ENCODE measurements around the gene SH3BP1. TPM values are rescaled to one million over a fixed set of nuclear protein-coding genes. Genes with fewer than 3 reads are reported as not detected.
A peak's percentile ranks its signal among the peaks of the same experiment; 100 is the strongest.

Gene SH3BP1
- polyA plus RNA-seq, 4 donors, result 20.8 to 46.0 (median 28.5) TPM

- H3K4me3 ChIP-seq (ENCODE audit: low read depth in 1 of 3, low read length in 3 of 3), result peak overlapping the region; percentile 68 to 81 (median 78)
- H3K36me3 ChIP-seq (ENCODE audit: control insufficient read depth in 3 of 3, insufficient read depth in 2 of 3, low read depth in 1 of 3, low read length in 3 of 3), result peaks cover 2 to 70% (median 3%) of the 10 kb centered on the region in 3 donors
- 13 to 41% (median 34%) methylated on average over 18 to 24 of the region's 24 CpGs for WGBS, 3 donors
- peaks cover 0 to 62% (median 16%) of the 10 kb centered on the region in 3 donors for H3K4me1 ChIP-seq (ENCODE audit: control insufficient read depth in 3 of 3, insufficient read depth in 2 of 3, low read depth in 1 of 3, low read length in 2 of 3)
- no peaks in the 10 kb centered on the region for H3K9me3 ChIP-seq (ENCODE audit: control insufficient read depth in 2 of 2, insufficient read depth in 1 of 2, low read depth in 1 of 2, low read length in 1 of 2)
- peak overlapping the region; percentile 91 to 96 (median 92) for H3K27ac ChIP-seq (ENCODE audit: low read depth in 1 of 3, low read length in 2 of 3)
- no peaks in the 10 kb centered on the region for H3K27me3 ChIP-seq (ENCODE audit: control insufficient read depth in 3 of 3, insufficient read depth in 3 of 3, low read length in 3 of 3)
- DNase-seq, result peak; percentile 58 to 60
- FAIRE-seq, result no peak
Measured at GRCh38 chr22:37640591-37641560, 1.4 kb downstream of the SH3BP1 start.

- WGBS, 3 donors, result 14 to 61% (median 34%) methylated on average over 5 of the region's 5 CpGs
- FAIRE-seq, result no peak
- Histone ChIP-seq H3K4me1 (ENCODE audit: control insufficient read depth in 3 of 3, insufficient read depth in 2 of 3, low read depth in 1 of 3, low read length in 2 of 3) (peaks cover 0 to 55% (median 12%) of the 10 kb centered on the region in 3 donors), H3K27me3 (ENCODE audit: control insufficient read depth in 3 of 3, insufficient read depth in 3 of 3, low read length in 3 of 3) (no peaks in the 10 kb centered on the region), H3K4me3 (ENCODE audit: low read depth in 1 of 3, low read length in 3 of 3) (peak overlapping the region in 1 of 3 donors; percentile 78), H3K36me3 (ENCODE audit: control insufficient read depth in 3 of 3, insufficient read depth in 2 of 3, low read depth in 1 of 3, low read length in 3 of 3) (peaks cover 2 to 70% (median 3%) of the 10 kb centered on the region in 3 donors), H3K27ac (ENCODE audit: low read depth in 1 of 3, low read length in 2 of 3) (peak overlapping the region; percentile 91 to 96 (median 92)), H3K9me3 (ENCODE audit: control insufficient read depth in 2 of 2, insufficient read depth in 1 of 2, low read depth in 1 of 2, low read length in 1 of 2) (no peaks in the 10 kb centered on the region)
- DNase-seq, result peak; percentile 74 to 91
Measured at GRCh38 chr22:37641561-37641949, 2.1 kb downstream of the SH3BP1 start.

- no peaks in the 10 kb centered on the region for H3K27me3 ChIP-seq (ENCODE audit: control insufficient read depth in 3 of 3, insufficient read depth in 3 of 3, low read length in 3 of 3)
- 19 to 27% (median 24%) methylated on average over 8 to 9 of the region's 9 CpGs for WGBS, 3 donors
- peaks cover 0 to 37% (median 2%) of the 10 kb centered on the region in 3 donors for H3K4me1 ChIP-seq (ENCODE audit: control insufficient read depth in 3 of 3, insufficient read depth in 2 of 3, low read depth in 1 of 3, low read length in 2 of 3)
- DNase-seq, result peak; percentile 88 to 90
- no peak for FAIRE-seq
- H3K36me3 ChIP-seq (ENCODE audit: control insufficient read depth in 3 of 3, insufficient read depth in 2 of 3, low read depth in 1 of 3, low read length in 3 of 3), result peaks cover 2 to 73% (median 7%) of the 10 kb centered on the region in 3 donors
- no peaks in the 10 kb centered on the region for H3K9me3 ChIP-seq (ENCODE audit: control insufficient read depth in 2 of 2, insufficient read depth in 1 of 2, low read depth in 1 of 2, low read length in 1 of 2)
- peak overlapping the region in 2 of 3 donors; percentile 43 to 92 for H3K27ac ChIP-seq (ENCODE audit: low read depth in 1 of 3, low read length in 2 of 3)
- no peak overlapping the region for H3K4me3 ChIP-seq (ENCODE audit: low read depth in 1 of 3, low read length in 3 of 3)
Measured at GRCh38 chr22:37643225-37643847, 3.9 kb downstream of the SH3BP1 start.

DNA sequence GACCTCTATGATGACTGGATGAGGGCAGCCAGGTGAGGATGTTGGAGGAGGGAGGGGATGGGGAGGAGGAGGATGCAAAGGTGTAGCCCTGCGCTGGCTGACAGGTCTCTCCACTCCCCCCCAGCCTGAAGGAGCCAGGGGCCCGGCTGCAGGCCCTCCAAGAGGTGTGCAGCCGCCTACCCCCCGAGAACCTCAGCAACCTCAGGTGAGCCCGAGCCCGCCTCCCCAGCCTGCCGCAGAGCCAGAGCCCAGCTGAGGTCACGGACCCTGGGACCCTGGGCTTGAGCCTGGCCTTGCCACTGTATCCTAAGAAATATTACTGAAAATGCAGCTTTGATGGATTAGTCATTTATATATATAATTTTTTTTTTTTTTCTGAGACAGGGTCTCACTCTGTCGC is 7.8 kb downstream of the SH3BP1 start:
- peaks cover 0 to 12% (median 2%) of the 10 kb centered on the region in 3 donors for H3K4me1 ChIP-seq (ENCODE audit: control insufficient read depth in 3 of 3, insufficient read depth in 2 of 3, low read depth in 1 of 3, low read length in 2 of 3)
- H3K9me3 ChIP-seq (ENCODE audit: control insufficient read depth in 2 of 2, insufficient read depth in 1 of 2, low read depth in 1 of 2, low read length in 1 of 2), result no peaks in the 10 kb centered on the region
- FAIRE-seq, result no peak
- H3K27ac ChIP-seq (ENCODE audit: low read depth in 1 of 3, low read length in 2 of 3), result peak overlapping the region in 2 of 3 donors; percentile 65 to 75
- H3K36me3 ChIP-seq (ENCODE audit: control insufficient read depth in 3 of 3, insufficient read depth in 2 of 3, low read depth in 1 of 3, low read length in 3 of 3), result peaks cover 11 to 99% (median 14%) of the 10 kb centered on the region in 3 donors
- 81 to 91% (median 89%) methylated on average over 9 of the region's 9 CpGs for WGBS, 3 donors
- H3K4me3 ChIP-seq (ENCODE audit: low read depth in 1 of 3, low read length in 3 of 3), result no peak overlapping the region
- DNase-seq, result peak in 1 of 2 donors; percentile 73
- no peaks in the 10 kb centered on the region for H3K27me3 ChIP-seq (ENCODE audit: control insufficient read depth in 3 of 3, insufficient read depth in 3 of 3, low read length in 3 of 3)

DNA sequence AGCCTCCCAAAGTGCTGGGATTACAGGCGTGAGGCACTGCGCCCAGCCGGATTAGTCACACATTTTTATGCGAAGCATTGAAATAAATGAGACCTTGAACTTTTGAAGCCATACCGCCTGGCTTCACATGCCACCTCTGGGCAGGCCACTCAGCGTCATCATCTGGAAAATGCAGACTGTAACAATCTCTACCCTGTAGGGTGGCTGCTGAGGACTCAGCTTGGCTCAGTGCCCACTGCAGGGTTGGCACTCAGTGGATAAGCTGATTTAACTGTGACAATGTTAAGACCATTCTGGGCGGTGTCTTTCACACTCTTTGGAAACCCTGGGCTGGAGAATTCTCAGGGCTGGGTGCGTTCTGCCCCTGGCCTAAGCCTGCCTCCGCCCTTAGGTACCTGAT is 8.5 kb downstream of the SH3BP1 start:
- Histone ChIP-seq H3K4me1 (ENCODE audit: control insufficient read depth in 3 of 3, insufficient read depth in 2 of 3, low read depth in 1 of 3, low read length in 2 of 3) (peaks cover 0 to 7% (median 2%) of the 10 kb centered on the region in 3 donors), H3K27ac (ENCODE audit: low read depth in 1 of 3, low read length in 2 of 3) (peak overlapping the region in 2 of 3 donors; percentile 77 to 86), H3K4me3 (ENCODE audit: low read depth in 1 of 3, low read length in 3 of 3) (no peak overlapping the region), H3K27me3 (ENCODE audit: control insufficient read depth in 3 of 3, insufficient read depth in 3 of 3, low read length in 3 of 3) (no peaks in the 10 kb centered on the region), H3K9me3 (ENCODE audit: control insufficient read depth in 2 of 2, insufficient read depth in 1 of 2, low read depth in 1 of 2, low read length in 1 of 2) (no peaks in the 10 kb centered on the region), H3K36me3 (ENCODE audit: control insufficient read depth in 3 of 3, insufficient read depth in 2 of 3, low read depth in 1 of 3, low read length in 3 of 3) (peaks cover 11 to 97% (median 14%) of the 10 kb centered on the region in 3 donors)
- FAIRE-seq, result no peak
- DNase-seq, result peak in 1 of 2 donors; percentile 99
- 22 to 70% (median 44%) methylated on average over 9 of the region's 9 CpGs for WGBS, 3 donors

DNA sequence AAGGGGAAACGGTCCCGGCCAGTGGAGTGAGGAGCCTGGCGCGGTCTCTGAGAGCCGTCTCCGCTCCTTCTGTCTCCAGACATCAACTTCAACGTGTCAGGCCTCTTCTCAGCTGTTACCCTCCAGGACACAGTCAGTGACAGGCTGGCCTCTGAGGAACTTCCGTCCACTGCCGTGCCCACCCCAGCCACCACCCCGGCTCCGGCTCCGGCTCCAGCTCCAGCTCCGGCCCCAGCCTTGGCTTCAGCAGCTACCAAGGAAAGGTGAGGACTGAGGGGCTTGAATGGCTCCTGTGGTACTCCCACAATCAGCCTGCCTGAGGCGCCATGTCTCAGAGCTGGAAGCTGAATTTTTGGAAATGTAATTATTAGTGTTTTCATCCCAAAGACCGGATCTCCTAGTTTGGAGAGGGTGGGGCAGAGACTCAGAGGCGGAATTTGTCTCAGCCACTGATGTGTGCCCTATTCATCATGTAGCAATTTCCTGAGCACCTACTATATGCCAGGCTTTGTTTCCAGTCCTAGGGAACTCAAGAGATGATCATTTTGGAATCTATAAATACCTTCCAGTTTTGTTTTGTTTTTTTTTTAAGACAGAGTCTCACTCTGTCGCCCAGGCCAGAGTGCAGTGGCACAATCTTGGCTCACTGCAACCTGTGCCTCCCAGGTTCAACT is 11.1 kb downstream of the SH3BP1 start:
- FAIRE-seq (no peak), DNase-seq (no peak)
- 95 to 99% (median 96%) methylated on average over 17 of the region's 17 CpGs for WGBS, 3 donors
- H3K4me3 ChIP-seq (ENCODE audit: low read depth in 1 of 3, low read length in 3 of 3), result no peak overlapping the region
- peaks cover 0 to 16% (median 8%) of the 10 kb centered on the region in 3 donors for H3K4me1 ChIP-seq (ENCODE audit: control insufficient read depth in 3 of 3, insufficient read depth in 2 of 3, low read depth in 1 of 3, low read length in 2 of 3)
- no peaks in the 10 kb centered on the region for H3K9me3 ChIP-seq (ENCODE audit: control insufficient read depth in 2 of 2, insufficient read depth in 1 of 2, low read depth in 1 of 2, low read length in 1 of 2)
- peak overlapping the region in 1 of 3 donors; percentile 22 for H3K27ac ChIP-seq (ENCODE audit: low read depth in 1 of 3, low read length in 2 of 3)
- no peaks in the 10 kb centered on the region for H3K27me3 ChIP-seq (ENCODE audit: control insufficient read depth in 3 of 3, insufficient read depth in 3 of 3, low read length in 3 of 3)
- H3K36me3 ChIP-seq (ENCODE audit: control insufficient read depth in 3 of 3, insufficient read depth in 2 of 3, low read depth in 1 of 3, low read length in 3 of 3), result peaks cover 11 to 94% (median 11%) of the 10 kb centered on the region in 3 donors

- Histone ChIP-seq H3K27ac (ENCODE audit: low read depth in 1 of 3, low read length in 2 of 3) (peak overlapping the region; percentile 88 to 93 (median 89)), H3K4me3 (ENCODE audit: low read depth in 1 of 3, low read length in 3 of 3) (no peak overlapping the region), H3K9me3 (ENCODE audit: control insufficient read depth in 2 of 2, insufficient read depth in 1 of 2, low read depth in 1 of 2, low read length in 1 of 2) (no peaks in the 10 kb centered on the region), H3K36me3 (ENCODE audit: control insufficient read depth in 3 of 3, insufficient read depth in 2 of 3, low read depth in 1 of 3, low read length in 3 of 3) (peaks cover 3 to 64% (median 11%) of the 10 kb centered on the region in 3 donors), H3K4me1 (ENCODE audit: control insufficient read depth in 3 of 3, insufficient read depth in 2 of 3, low read depth in 1 of 3, low read length in 2 of 3) (peaks cover 2 to 28% (median 7%) of the 10 kb centered on the region in 3 donors), H3K27me3 (ENCODE audit: control insufficient read depth in 3 of 3, insufficient read depth in 3 of 3, low read length in 3 of 3) (no peaks in the 10 kb centered on the region)
- WGBS, 3 donors, result 25 to 65% (median 47%) methylated on average over 12 to 14 of the region's 14 CpGs
- DNase-seq, result peak; percentile 80 to 97
- no peak for FAIRE-seq
Measured at GRCh38 chr22:37654563-37655251, 15.2 kb downstream of the SH3BP1 start.

Data from small intestine (tissue), 7 donors.